NB4 (cell line): Measurements from ENCODE around the gene UMOD.

Experiments used
- DNase-seq: peaks from one replicate; pipeline ENCODE4 v3.0.0; 2010; ENCODE audit warnings: low read depth
- H3K4me3 ChIP-seq: one replicate; pipeline ENCODE4 v1.5.1; 2011; ENCODE audit warnings: mild to moderate bottlenecking, low read depth, low read length, moderate library complexity
- MYC ChIP-seq: IDR thresholded peaks from 2 replicates; pipeline ENCODE4 v1.6.1; 2011; ENCODE audit warnings: low read depth, low read length
- POLR2A ChIP-seq: IDR thresholded peaks from 2 replicates; pipeline ENCODE4 v1.6.1; 2011; ENCODE audit warnings: mild to moderate bottlenecking; ENCODE audit not compliant: insufficient read length; ENCODE audit errors: extremely low read depth
- TF ChIP-seq, protein P1 (sequence below): IDR thresholded peaks from one replicate; pipeline ENCODE4 v1.5.1; 2012; ENCODE audit warnings: low read depth, low read length
- TF ChIP-seq, protein P2 (sequence below): IDR thresholded peaks from 2 replicates; pipeline ENCODE4 v1.6.1; 2011; ENCODE audit warnings: low read depth, low read length

The UMOD gene

DNA sequence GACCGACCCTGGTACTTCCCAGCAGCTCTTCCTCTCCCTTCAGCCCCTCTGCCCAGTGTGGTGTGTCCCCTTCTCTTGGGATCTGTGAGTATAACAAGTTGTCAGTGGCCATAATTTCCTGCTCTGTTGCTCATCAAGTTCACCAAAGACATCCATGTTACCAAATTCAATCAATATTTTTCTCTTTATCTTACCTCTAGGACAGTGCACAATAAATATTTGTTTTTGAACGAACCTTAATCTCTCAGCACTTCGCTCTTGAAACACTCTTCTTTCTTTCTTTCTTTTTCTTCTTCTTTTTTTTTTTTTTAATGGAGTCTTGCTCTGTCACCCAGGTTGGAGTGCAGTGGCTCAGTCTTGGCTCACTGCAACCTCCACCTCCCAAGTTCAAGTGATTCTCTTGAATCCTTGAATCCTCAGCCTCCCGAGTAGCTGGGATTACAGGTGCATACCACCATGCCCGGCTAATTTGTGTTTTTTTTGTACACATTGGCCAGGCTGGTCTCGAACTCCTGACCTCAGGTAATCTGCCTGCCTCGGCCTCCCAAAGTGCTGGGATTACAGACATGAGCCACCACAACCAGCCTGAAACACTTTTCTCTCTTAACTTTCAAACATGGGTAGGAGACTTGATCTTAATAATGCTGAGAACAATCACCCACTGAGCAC is 2.7 kb upstream of the UMOD start:
- DNase-seq = no peak
- no peak overlapping the region for H3K4me3 ChIP-seq
- TF ChIP-seq POLR2A (no peak), MYC (no peak)
- TF ChIP-seq, protein P1, sequence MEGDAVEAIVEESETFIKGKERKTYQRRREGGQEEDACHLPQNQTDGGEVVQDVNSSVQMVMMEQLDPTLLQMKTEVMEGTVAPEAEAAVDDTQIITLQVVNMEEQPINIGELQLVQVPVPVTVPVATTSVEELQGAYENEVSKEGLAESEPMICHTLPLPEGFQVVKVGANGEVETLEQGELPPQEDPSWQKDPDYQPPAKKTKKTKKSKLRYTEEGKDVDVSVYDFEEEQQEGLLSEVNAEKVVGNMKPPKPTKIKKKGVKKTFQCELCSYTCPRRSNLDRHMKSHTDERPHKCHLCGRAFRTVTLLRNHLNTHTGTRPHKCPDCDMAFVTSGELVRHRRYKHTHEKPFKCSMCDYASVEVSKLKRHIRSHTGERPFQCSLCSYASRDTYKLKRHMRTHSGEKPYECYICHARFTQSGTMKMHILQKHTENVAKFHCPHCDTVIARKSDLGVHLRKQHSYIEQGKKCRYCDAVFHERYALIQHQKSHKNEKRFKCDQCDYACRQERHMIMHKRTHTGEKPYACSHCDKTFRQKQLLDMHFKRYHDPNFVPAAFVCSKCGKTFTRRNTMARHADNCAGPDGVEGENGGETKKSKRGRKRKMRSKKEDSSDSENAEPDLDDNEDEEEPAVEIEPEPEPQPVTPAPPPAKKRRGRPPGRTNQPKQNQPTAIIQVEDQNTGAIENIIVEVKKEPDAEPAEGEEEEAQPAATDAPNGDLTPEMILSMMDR = no peak
- TF ChIP-seq, protein P2, sequence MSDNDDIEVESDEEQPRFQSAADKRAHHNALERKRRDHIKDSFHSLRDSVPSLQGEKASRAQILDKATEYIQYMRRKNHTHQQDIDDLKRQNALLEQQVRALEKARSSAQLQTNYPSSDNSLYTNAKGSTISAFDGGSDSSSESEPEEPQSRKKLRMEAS = no peak

DNA sequence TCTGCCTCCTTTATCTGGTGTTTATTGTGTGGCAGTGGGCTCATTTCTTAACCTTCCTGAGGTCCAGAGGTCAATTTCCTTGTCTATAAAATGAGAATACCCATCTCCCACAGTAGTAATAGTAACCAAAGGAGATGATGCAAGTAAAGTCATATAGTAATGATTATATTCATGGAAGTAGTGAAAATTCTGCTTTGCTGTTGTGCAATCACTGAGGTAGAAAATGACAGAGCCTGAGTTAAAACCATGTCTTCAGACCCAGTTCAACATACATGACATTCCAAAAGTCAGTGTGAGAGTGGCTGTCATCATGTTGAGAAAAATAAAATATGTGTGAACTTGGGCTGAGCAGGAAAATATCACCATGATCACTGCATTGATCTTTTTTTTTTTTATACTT is 864 bp upstream of the UMOD start:
- TF ChIP-seq MYC (no peak), POLR2A (no peak)
- TF ChIP-seq, protein P2 = no peak
- TF ChIP-seq, protein P1 = no peak
- no peak for DNase-seq
- H3K4me3 ChIP-seq = no peak overlapping the region

DNA sequence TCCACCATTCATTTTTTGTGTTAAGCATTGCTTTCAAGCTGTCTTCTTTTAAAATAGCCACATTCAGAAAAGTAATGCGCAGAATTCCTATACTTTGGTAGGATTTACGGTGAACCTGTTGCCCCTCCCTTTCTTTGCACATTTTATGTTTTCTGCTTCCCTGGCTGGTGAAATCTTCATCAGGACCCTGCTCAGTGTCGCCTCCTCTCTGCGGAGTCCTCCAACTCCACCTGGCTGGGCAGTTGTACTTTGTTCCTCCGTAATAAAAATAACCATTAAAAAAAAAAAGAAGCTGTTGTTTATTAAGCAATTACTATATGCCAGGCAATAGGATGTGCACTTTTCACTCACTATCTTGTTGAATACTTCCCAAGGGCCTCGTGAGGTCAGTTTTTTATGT is 2.9 kb downstream of the UMOD start:
- no peak for DNase-seq
- TF ChIP-seq, protein P1 = peak; percentile 19
- TF ChIP-seq, protein P2 = no peak
- TF ChIP-seq POLR2A = no peak
- TF ChIP-seq MYC = no peak

DNA sequence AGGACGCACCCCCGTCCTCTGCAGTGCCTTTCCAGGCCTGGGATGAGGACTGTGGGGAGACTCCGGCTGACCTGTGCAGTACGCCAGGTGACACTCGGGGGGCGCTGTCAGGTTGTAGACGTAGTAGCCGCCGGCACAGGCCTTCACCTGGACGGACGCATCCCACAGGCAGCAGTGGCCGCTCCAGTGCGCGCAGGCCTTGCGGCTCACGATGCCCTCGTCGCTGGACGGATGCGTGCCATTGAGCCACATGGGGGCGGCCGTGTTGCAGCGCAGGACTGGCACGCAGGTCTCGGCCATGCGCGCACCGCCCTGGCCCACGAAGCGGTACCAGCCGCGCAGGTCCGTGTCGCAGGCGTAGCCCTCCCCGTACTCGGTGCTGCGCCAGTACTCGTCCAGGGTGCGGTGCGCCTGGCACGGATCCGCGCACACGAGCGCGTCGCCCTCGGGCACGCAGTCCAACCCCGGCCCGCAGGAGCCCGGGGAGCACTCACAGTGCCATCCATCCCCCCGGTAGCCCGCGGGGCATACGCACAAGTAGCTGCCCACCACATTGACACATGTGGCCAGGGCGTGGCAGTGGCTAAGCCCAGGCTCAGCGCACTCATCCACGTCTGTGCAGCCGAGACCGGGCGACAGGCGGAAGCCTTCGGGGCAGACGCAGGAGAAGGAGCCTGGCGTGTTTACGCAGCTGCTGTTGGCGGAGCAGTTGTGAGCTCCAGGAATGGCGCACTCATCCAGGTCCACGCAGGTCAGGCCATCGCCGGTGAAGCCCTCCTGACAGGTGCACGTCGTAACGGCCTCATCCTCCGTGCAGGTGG is 3.9 kb downstream of the UMOD start:
- H3K4me3 ChIP-seq = no peak overlapping the region
- DNase-seq = no peak
- TF ChIP-seq, protein P1 = no peak
- TF ChIP-seq, protein P2 = no peak
- no peak for TF ChIP-seq POLR2A
- no peak for TF ChIP-seq MYC

More for the DNA sequence above, 2.9 kb downstream of the UMOD start:
- no peak overlapping the region for H3K4me3 ChIP-seq

GRCh38 chr16:20347666-20348364 is 4.7 kb downstream of the UMOD start:
- H3K4me3 ChIP-seq = no peak overlapping the region
- TF ChIP-seq, protein P1 = no peak
- no peak for TF ChIP-seq POLR2A
- no peak for DNase-seq
